ENCODE measurements around the gene RASGEF1C.

- TF ChIP-seq CTCF (IDR thresholded peaks at IDR 0.05) (no peak), POLR2A (IDR thresholded peaks at IDR 0.05; ENCODE audit: low read depth) (no peak)
Measured at GRCh38 chr5:180097926-180098325, 111.1 kb downstream of the RASGEF1C start.
